ENCODE data around the gene PHTF2. TPM values are rescaled to one million over a fixed set of nuclear protein-coding genes. Genes with fewer than 3 reads are reported as not detected.

The PHTF2 gene
- polyA plus RNA-seq, 1 donor (not counting 4 experiments of a cell fraction or from before 2014, with no cell fraction given): 24.1 TPM

- dilution Hi-C loops (cut with MboI; ENCODE audit: extremely low pct_ligation_motif_present, low sequenced_read_pairs): no loop called here
- H3K27ac ChIP-seq (ENCODE audit: control insufficient read depth, insufficient read depth, low read length): no peak overlapping the region
- no peak overlapping the region for H3K4me2 ChIP-seq (ENCODE audit: control insufficient read depth, extremely low read depth, insufficient read depth, low read depth, low read length)
- no peaks in the 10 kb centered on the region for H3K9me3 ChIP-seq (ENCODE audit: control insufficient read depth, low read depth, low read length)
- H2AFZ ChIP-seq (ENCODE audit: control insufficient read depth, low read length): no peak overlapping the region
- no peaks in the 10 kb centered on the region for H3K79me2 ChIP-seq (ENCODE audit: control insufficient read depth, insufficient read depth, low read length)
- peaks cover 1 to 5% of the 10 kb centered on the region in 2 experiments for H3K36me3 ChIP-seq (ENCODE audit: control insufficient read depth in 2 of 2, extremely low read depth in 1 of 2, insufficient read depth in 2 of 2, low read length in 2 of 2)
- H3K4me1 ChIP-seq (ENCODE audit: control insufficient read depth, extremely low read depth, insufficient read depth, low read length): no peaks in the 10 kb centered on the region
- H3K4me3 ChIP-seq (ENCODE audit: control insufficient read depth in 2 of 3, extremely low read depth in 1 of 3, insufficient read depth in 2 of 3, low read depth in 1 of 3, low read length in 3 of 3): no peak overlapping the region
- no peak for TF ChIP-seq EZH2 (IDR thresholded peaks at IDR 0.05; ENCODE audit: low read length)
- no peak for TF ChIP-seq CTCF (optimal IDR thresholded peaks at IDR 0.05 in 1 of 3, IDR thresholded peaks at IDR 0.05 in 1 of 3, conservative IDR thresholded peaks at IDR 0.05 in 1 of 3; ENCODE audit: extremely low read depth in 1 of 3, insufficient read depth in 2 of 3, low read length in 3 of 3)
- no peak for DNase-seq (ENCODE audit: low read depth, low spot score)
- H3K9me1 ChIP-seq (ENCODE audit: control insufficient read depth, extremely low read depth, insufficient read depth, low read length): no peaks in the 10 kb centered on the region
- FAIRE-seq: no peak
- H3K9ac ChIP-seq (ENCODE audit: control insufficient read depth, extremely low read depth, insufficient read depth, low read length): no peak overlapping the region
- H3K27me3 ChIP-seq (ENCODE audit: control insufficient read depth, extremely low read depth, insufficient read depth, low read length): no peaks in the 10 kb centered on the region
- H4K20me1 ChIP-seq (ENCODE audit: control insufficient read depth, extremely low read depth, insufficient read depth, low read length): no peaks in the 10 kb centered on the region
Observed at GRCh38 chr7:77782383-77782782, 16.2 kb upstream of the PHTF2 start.

GRCh38 chr7:77783111-77783510, 15.5 kb upstream of the PHTF2 start:
- no peak overlapping the region for H3K4me2 ChIP-seq (ENCODE audit: control insufficient read depth, extremely low read depth, insufficient read depth, low read depth, low read length)
- no peak overlapping the region for H3K27ac ChIP-seq (ENCODE audit: control insufficient read depth, insufficient read depth, low read length)
- DNase-seq (ENCODE audit: low read depth, low spot score): no peak
- H2AFZ ChIP-seq (ENCODE audit: control insufficient read depth, low read length): no peak overlapping the region
- no peaks in the 10 kb centered on the region for H3K27me3 ChIP-seq (ENCODE audit: control insufficient read depth, extremely low read depth, insufficient read depth, low read length)
- H3K9me3 ChIP-seq (ENCODE audit: control insufficient read depth, low read depth, low read length): no peaks in the 10 kb centered on the region
- dilution Hi-C loops (cut with MboI; ENCODE audit: extremely low pct_ligation_motif_present, low sequenced_read_pairs): no loop called here
- H3K9me1 ChIP-seq (ENCODE audit: control insufficient read depth, extremely low read depth, insufficient read depth, low read length): no peaks in the 10 kb centered on the region
- no peaks in the 10 kb centered on the region for H3K4me1 ChIP-seq (ENCODE audit: control insufficient read depth, extremely low read depth, insufficient read depth, low read length)
- no peak overlapping the region for H3K4me3 ChIP-seq (ENCODE audit: control insufficient read depth in 2 of 3, extremely low read depth in 1 of 3, insufficient read depth in 2 of 3, low read depth in 1 of 3, low read length in 3 of 3)
- H4K20me1 ChIP-seq (ENCODE audit: control insufficient read depth, extremely low read depth, insufficient read depth, low read length): no peaks in the 10 kb centered on the region
- H3K36me3 ChIP-seq (ENCODE audit: control insufficient read depth in 2 of 2, extremely low read depth in 1 of 2, insufficient read depth in 2 of 2, low read length in 2 of 2): peaks cover 1 to 5% of the 10 kb centered on the region in 2 experiments
- no peak overlapping the region for H3K9ac ChIP-seq (ENCODE audit: control insufficient read depth, extremely low read depth, insufficient read depth, low read length)
- no peak for FAIRE-seq
- H3K79me2 ChIP-seq (ENCODE audit: control insufficient read depth, insufficient read depth, low read length): no peaks in the 10 kb centered on the region
- TF ChIP-seq CTCF (optimal IDR thresholded peaks at IDR 0.05 in 1 of 3, IDR thresholded peaks at IDR 0.05 in 1 of 3, conservative IDR thresholded peaks at IDR 0.05 in 1 of 3; ENCODE audit: extremely low read depth in 1 of 3, insufficient read depth in 2 of 3, low read length in 3 of 3) (no peak), EZH2 (IDR thresholded peaks at IDR 0.05; ENCODE audit: low read length) (no peak)
